Measurements from ENCODE around the gene SPARCL1. TPM values are rescaled to one million over a fixed set of nuclear protein-coding genes. Genes with fewer than 3 reads are reported as not detected.

SPARCL1 gene
- total and polyA plus RNA-seq, 10 donors = 27.2 to 318 (median 84.7) TPM

- no peak overlapping the region for H3K4me3 ChIP-seq
- peak overlapping the region in 5 of 8 donors; percentile 52 to 69 (median 58) for H3K27ac ChIP-seq
- no peaks in the 10 kb centered on the region for H3K9me3 ChIP-seq
- TF ChIP-seq CTCF (IDR thresholded peaks at IDR 0.05 in 8 of 11, conservative IDR thresholded peaks at IDR 0.05 in 3 of 11) (no peak), POLR2A (IDR thresholded peaks at IDR 0.05) (no peak), POLR2AphosphoS5 (IDR thresholded peaks at IDR 0.05) (peak in 1 of 3 donors; percentile 69)
- 51 to 78% (median 63%) methylated on average over 4 of the region's 4 CpGs for WGBS, 5 donors
- intact Hi-C loops (cut with DNase I; ENCODE audit: low total_unique reads) = no loop called here
- H3K4me1 ChIP-seq = peaks cover 0 to 10% (median 0%) of the 10 kb centered on the region in 6 donors
- no peak for DNase-seq
- H3K36me3 ChIP-seq = no peaks in the 10 kb centered on the region
- H3K27me3 ChIP-seq (replicated peaks in 1 of 7) = no peaks in the 10 kb centered on the region
These were observed 1.7 kb upstream of the SPARCL1 start for GRCh38 chr4:87530868-87531267.

GRCh38 chr4:87530229-87530628 lies 1.1 kb upstream of the SPARCL1 start:
- H3K36me3 ChIP-seq = no peaks in the 10 kb centered on the region
- H3K4me1 ChIP-seq = peaks cover 0 to 10% (median 0%) of the 10 kb centered on the region in 6 donors
- no peak for TF ChIP-seq POLR2AphosphoS5 (IDR thresholded peaks at IDR 0.05)
- TF ChIP-seq POLR2A (IDR thresholded peaks at IDR 0.05) = no peak
- TF ChIP-seq CTCF (IDR thresholded peaks at IDR 0.05 in 8 of 11, conservative IDR thresholded peaks at IDR 0.05 in 3 of 11) = no peak
- no peaks in the 10 kb centered on the region for H3K27me3 ChIP-seq (replicated peaks in 1 of 7)
- H3K4me3 ChIP-seq = no peak overlapping the region
- DNase-seq = no peak
- 47 to 72% (median 71%) methylated on average over 1 of the region's 1 CpG for WGBS, 5 donors
- intact Hi-C loops (cut with DNase I; ENCODE audit: low total_unique reads) = no loop called here
- peaks cover 0 to 1% (median under 1%) of the 10 kb centered on the region in 8 donors for H3K9me3 ChIP-seq
- peak overlapping the region in 6 of 8 donors; percentile 6 to 69 (median 57) for H3K27ac ChIP-seq

GRCh38 chr4:87527431-87528220 lies 1.6 kb downstream of the SPARCL1 start:
- H3K36me3 ChIP-seq = no peaks in the 10 kb centered on the region
- H3K9me3 ChIP-seq = peaks cover 0 to 24% (median 17%) of the 10 kb centered on the region in 8 donors
- intact Hi-C loops (cut with DNase I; ENCODE audit: low total_unique reads) = no loop called here
- WGBS, 5 donors = 37 to 70% (median 57%) methylated on average over 2 of the region's 2 CpGs
- H3K4me1 ChIP-seq = peaks cover 0 to 17% (median 0%) of the 10 kb centered on the region in 6 donors
- peak overlapping the region in 5 of 8 donors; percentile 4 to 54 (median 29) for H3K4me3 ChIP-seq
- peak overlapping the region in 6 of 8 donors; percentile 45 to 69 (median 52) for H3K27ac ChIP-seq
- H3K27me3 ChIP-seq (replicated peaks in 1 of 7) = no peaks in the 10 kb centered on the region
- TF ChIP-seq POLR2AphosphoS5 (IDR thresholded peaks at IDR 0.05) (no peak), CTCF (IDR thresholded peaks at IDR 0.05 in 8 of 11, conservative IDR thresholded peaks at IDR 0.05 in 3 of 11) (no peak), POLR2A (IDR thresholded peaks at IDR 0.05) (no peak)
- DNase-seq = no peak

- Histone ChIP-seq H3K4me1 (peaks cover 0 to 15% (median 3%) of the 10 kb centered on the region in 6 donors), H3K4me3 (peak overlapping the region in 5 of 8 donors; percentile 2 to 54 (median 29)), H3K9me3 (peaks cover 0 to 24% (median 17%) of the 10 kb centered on the region in 8 donors), H3K36me3 (no peaks in the 10 kb centered on the region), H3K27ac (peak overlapping the region in 7 of 8 donors; percentile 3 to 69 (median 48)), H3K27me3 (replicated peaks in 1 of 7) (no peaks in the 10 kb centered on the region)
- 63 to 71% (median 67%) methylated on average over 3 of the region's 3 CpGs for WGBS, 5 donors
- DNase-seq = no peak
- intact Hi-C loops (cut with DNase I; ENCODE audit: low total_unique reads) = no loop called here
- TF ChIP-seq POLR2A (IDR thresholded peaks at IDR 0.05) = no peak
- TF ChIP-seq POLR2AphosphoS5 (IDR thresholded peaks at IDR 0.05) = no peak
- no peak for TF ChIP-seq CTCF (IDR thresholded peaks at IDR 0.05 in 8 of 11, conservative IDR thresholded peaks at IDR 0.05 in 3 of 11)
These were observed 3.4 kb downstream of the SPARCL1 start for GRCh38 chr4:87525636-87526295.

All from spleen (tissue), 11 donors.